ENCODE measurements around the gene MS4A12.
"Not testable (repeated sequence)": the region's sequence is repeated elsewhere in the genome, so short reads cannot be mapped to it uniquely, and the experiment has no call there.

The MS4A12 gene

DNA sequence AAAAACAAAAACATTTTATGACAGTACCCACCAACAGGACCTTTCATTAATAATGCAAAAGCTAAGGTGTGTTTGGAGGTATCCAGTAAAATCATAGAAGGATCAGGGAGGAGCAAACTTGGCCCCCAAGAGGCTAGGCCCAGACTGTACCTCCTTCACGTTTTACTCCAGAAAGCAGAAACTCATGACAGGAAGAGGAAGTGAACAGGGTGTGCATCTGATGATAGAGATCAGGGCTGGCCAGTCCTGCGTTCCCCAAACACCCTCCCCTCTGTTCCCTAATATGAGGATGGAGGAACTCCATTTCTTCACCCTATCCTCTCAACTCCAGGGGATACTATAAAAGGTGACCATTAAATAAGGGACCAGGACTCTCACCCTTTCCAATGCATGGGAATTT is 10.2 kb upstream of the MS4A12 start:
- H3K4me1 ChIP-seq (ENCODE audit: insufficient read depth, low read length) = no peaks in the 10 kb centered on the region
- no peaks in the 10 kb centered on the region for H3K36me3 ChIP-seq (ENCODE audit: insufficient read depth, low read length)
- whole genome bisulfite sequencing = 90% methylated on average over 1 of the region's 2 CpGs
- no peaks in the 10 kb centered on the region for H3K27me3 ChIP-seq (ENCODE audit: insufficient read depth, low read length)
- H3K27ac ChIP-seq (ENCODE audit: low read depth, low read length) = no peak overlapping the region
- H3K9ac ChIP-seq (ENCODE audit: low read depth, low read length) = no peak overlapping the region
- H3K4me3 ChIP-seq (ENCODE audit: low read length) = no peak overlapping the region
- no peaks in the 10 kb centered on the region for H3K9me3 ChIP-seq (ENCODE audit: insufficient read depth, low read depth, low read length)

DNA sequence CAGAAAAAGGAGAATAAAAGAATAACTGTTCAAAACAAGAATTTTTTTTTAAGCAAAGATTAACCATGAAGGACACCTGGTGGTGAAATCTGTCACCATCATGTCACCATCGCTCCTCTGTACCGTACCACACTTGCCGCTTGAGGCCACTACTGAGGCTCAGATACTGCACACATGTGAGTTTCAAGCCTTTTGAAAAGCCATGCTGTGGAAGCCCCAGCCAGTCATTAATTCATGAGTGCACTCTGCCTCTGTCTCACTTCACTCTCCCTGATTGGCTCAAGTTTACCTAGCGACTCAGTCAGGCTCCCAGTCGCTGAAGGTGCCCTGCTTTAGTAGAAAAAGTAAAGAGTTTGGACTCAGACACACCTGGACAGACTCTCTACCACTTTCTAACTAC is 6.6 kb upstream of the MS4A12 start:
- no peak overlapping the region for H3K9ac ChIP-seq (ENCODE audit: low read depth, low read length)
- H3K4me1 ChIP-seq (ENCODE audit: insufficient read depth, low read length) = no peaks in the 10 kb centered on the region
- H3K36me3 ChIP-seq (ENCODE audit: insufficient read depth, low read length) = no peaks in the 10 kb centered on the region
- no peaks in the 10 kb centered on the region for H3K27me3 ChIP-seq (ENCODE audit: insufficient read depth, low read length)
- 66% methylated on average over 5 of the region's 5 CpGs for WGBS
- no peak overlapping the region for H3K27ac ChIP-seq (ENCODE audit: low read depth, low read length)
- H3K4me3 ChIP-seq (ENCODE audit: low read length) = no peak overlapping the region
- peaks cover 4% of the 10 kb centered on the region for H3K9me3 ChIP-seq (ENCODE audit: insufficient read depth, low read depth, low read length)

DNA sequence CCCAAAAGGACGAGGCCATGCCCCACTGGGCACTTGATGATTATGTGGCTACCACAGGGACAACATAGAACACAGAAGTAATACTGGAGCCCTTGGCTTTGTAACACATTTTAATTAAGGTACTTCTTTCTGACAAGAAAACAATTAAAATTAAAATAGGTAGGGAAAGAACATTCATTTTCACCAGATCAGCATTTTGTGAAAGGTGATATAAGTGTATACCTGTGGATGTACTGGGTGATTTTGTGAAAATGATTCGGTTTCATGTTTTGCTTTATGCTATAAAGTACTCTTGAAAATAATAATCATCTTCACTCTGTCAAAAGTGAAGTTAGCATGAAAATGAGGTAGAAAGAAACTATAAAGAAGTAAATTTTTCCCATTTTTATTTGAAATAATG is 876 bp downstream of the MS4A12 start:
- H3K9me3 ChIP-seq (ENCODE audit: insufficient read depth, low read depth, low read length) = peaks cover 4% of the 10 kb centered on the region
- H3K4me1 ChIP-seq (ENCODE audit: insufficient read depth, low read length) = peaks cover 7% of the 10 kb centered on the region
- H3K36me3 ChIP-seq (ENCODE audit: insufficient read depth, low read length) = no peaks in the 10 kb centered on the region
- no peak overlapping the region for H3K9ac ChIP-seq (ENCODE audit: low read depth, low read length)
- H3K4me3 ChIP-seq (ENCODE audit: low read length) = no peak overlapping the region
- no peak overlapping the region for H3K27ac ChIP-seq (ENCODE audit: low read depth, low read length)
- 97% methylated on average over 1 of the region's 2 CpGs for WGBS
- no peaks in the 10 kb centered on the region for H3K27me3 ChIP-seq (ENCODE audit: insufficient read depth, low read length)

DNA sequence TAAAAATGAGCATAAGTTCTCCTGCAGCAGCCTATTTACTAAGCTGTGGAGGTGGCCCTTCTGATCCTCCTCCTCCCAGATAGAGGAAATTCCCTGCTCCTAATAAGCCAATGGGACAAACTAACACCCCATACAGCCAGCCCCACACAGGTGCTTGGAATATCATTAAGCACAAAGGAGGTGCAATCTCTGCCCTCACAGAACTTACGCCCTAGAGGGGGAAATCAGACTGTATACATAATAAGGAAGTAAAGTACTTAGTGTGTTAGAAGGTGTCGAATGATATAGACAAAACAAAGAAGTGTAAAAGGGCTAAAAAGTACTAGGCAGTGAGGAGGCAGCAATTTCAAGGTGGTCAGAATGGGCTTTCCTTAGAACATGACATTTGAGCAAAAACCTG is 5.8 kb downstream of the MS4A12 start:
- H3K9ac ChIP-seq (ENCODE audit: low read depth, low read length) = no peak overlapping the region
- H3K4me3 ChIP-seq (ENCODE audit: low read length) = no peak overlapping the region
- no peaks in the 10 kb centered on the region for H3K36me3 ChIP-seq (ENCODE audit: insufficient read depth, low read length)
- H3K27me3 ChIP-seq (ENCODE audit: insufficient read depth, low read length) = no peaks in the 10 kb centered on the region
- no peak overlapping the region for H3K27ac ChIP-seq (ENCODE audit: low read depth, low read length)
- H3K9me3 ChIP-seq (ENCODE audit: insufficient read depth, low read depth, low read length) = no peaks in the 10 kb centered on the region
- WGBS = 70% methylated on average over 2 of the region's 2 CpGs
- peaks cover 31% of the 10 kb centered on the region for H3K4me1 ChIP-seq (ENCODE audit: insufficient read depth, low read length)

DNA sequence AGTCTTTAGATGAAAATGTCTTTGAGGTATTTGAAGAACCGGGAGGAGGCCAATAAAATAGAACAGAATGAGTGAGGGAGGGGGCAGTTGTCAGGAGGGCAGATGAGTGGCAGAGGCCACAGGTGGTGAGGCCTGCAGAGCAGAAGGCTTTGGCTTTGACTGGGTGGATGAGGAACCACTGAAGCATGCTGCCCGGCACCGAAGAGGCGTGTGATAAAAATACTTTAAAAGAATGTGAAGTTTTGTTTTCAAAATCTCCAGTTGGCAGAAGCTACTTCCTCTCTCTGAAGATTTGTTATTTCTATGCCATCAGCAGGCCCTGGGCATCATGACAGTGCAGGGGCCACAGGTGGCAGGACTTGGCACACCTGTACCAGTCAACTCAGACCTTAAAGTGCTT is 6.3 kb downstream of the MS4A12 start:
- H3K4me1 ChIP-seq (ENCODE audit: insufficient read depth, low read length) = peaks cover 31% of the 10 kb centered on the region
- WGBS = 88% methylated on average over 4 of the region's 4 CpGs
- no peaks in the 10 kb centered on the region for H3K9me3 ChIP-seq (ENCODE audit: insufficient read depth, low read depth, low read length)
- no peaks in the 10 kb centered on the region for H3K27me3 ChIP-seq (ENCODE audit: insufficient read depth, low read length)
- no peak overlapping the region for H3K4me3 ChIP-seq (ENCODE audit: low read length)
- no peaks in the 10 kb centered on the region for H3K36me3 ChIP-seq (ENCODE audit: insufficient read depth, low read length)
- H3K27ac ChIP-seq (ENCODE audit: low read depth, low read length) = peak overlapping the region; percentile 53; the same call in 1 of the 2 replicates
- H3K9ac ChIP-seq (ENCODE audit: low read depth, low read length) = no peak overlapping the region

DNA sequence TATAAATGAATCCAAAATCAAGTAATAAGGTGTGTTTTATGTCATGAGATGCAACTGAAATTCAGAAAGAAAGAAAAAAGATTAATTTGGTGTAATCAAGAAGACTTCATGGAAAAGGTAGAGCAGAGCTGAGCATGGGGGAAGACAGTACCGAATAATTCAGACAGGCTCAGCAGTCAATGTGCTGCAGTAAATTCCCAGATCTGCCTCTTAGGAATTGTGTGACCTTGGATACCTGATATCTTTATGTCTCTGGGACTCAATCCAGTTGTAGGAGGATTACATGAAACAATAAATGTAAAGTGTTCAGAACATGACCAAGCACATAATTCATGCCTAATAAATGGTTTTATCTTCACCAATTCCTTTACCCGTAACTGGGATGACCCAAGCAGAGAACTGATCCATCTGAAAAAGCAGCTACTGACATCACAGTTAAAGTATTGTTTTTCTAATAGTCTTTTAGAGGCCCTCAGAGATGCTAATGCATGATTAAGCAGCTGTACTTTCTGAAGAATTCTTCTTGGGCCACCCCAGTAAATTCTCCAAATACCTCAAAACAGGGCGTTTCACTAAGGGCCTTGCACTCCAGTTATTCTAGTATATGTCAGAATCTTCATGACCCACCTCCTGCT is 7.8 kb downstream of the MS4A12 start:
- Histone ChIP-seq H3K36me3 (ENCODE audit: insufficient read depth, low read length) (no peaks in the 10 kb centered on the region), H3K9me3 (ENCODE audit: insufficient read depth, low read depth, low read length) (no peaks in the 10 kb centered on the region), H3K27ac (ENCODE audit: low read depth, low read length) (peak overlapping the region; percentile 97), H3K4me3 (ENCODE audit: low read length) (0 out of 2 replicates have a peak overlapping the region, but pooled peaks have one; percentile 5), H3K4me1 (ENCODE audit: insufficient read depth, low read length) (peaks cover 31% of the 10 kb centered on the region), H3K27me3 (ENCODE audit: insufficient read depth, low read length) (no peaks in the 10 kb centered on the region), H3K9ac (ENCODE audit: low read depth, low read length) (peak overlapping the region; percentile 27)
- 28% methylated on average over 3 of the region's 3 CpGs for WGBS

DNA sequence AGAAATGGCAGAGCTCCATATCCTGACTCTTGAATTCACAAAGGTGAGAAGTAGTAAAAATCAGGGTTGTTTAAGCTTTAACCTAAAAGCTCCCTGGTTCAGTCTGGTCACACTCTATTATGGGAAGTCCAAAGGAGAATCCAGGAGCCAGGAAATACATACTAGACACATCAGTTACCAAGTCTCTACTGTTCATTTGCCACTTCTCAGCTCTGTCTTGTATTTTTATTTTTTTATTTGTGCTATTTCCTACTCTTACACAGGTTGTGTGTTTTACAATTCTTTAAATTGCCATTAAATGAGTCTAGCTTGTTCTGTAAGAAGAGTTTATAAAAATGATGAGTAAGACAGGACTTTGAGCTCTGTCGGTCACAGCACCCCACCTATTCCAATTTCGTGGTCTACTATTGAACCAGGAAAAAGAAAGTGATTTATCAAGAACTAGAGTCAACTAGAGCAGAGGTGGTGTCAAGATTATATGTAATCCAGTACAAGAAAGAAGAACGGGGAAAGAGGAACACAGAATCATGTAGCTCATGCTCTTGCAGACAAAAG is 9.7 kb downstream of the MS4A12 start:
- Histone ChIP-seq H3K9ac (ENCODE audit: low read depth, low read length) (no peak overlapping the region), H3K27ac (ENCODE audit: low read depth, low read length) (no peak overlapping the region), H3K4me3 (ENCODE audit: low read length) (no peak overlapping the region), H3K9me3 (ENCODE audit: insufficient read depth, low read depth, low read length) (no peaks in the 10 kb centered on the region), H3K36me3 (ENCODE audit: insufficient read depth, low read length) (no peaks in the 10 kb centered on the region), H3K4me1 (ENCODE audit: insufficient read depth, low read length) (peaks cover 31% of the 10 kb centered on the region), H3K27me3 (ENCODE audit: insufficient read depth, low read length) (no peaks in the 10 kb centered on the region)
- 96% methylated on average over 3 of the region's 3 CpGs for WGBS

DNA sequence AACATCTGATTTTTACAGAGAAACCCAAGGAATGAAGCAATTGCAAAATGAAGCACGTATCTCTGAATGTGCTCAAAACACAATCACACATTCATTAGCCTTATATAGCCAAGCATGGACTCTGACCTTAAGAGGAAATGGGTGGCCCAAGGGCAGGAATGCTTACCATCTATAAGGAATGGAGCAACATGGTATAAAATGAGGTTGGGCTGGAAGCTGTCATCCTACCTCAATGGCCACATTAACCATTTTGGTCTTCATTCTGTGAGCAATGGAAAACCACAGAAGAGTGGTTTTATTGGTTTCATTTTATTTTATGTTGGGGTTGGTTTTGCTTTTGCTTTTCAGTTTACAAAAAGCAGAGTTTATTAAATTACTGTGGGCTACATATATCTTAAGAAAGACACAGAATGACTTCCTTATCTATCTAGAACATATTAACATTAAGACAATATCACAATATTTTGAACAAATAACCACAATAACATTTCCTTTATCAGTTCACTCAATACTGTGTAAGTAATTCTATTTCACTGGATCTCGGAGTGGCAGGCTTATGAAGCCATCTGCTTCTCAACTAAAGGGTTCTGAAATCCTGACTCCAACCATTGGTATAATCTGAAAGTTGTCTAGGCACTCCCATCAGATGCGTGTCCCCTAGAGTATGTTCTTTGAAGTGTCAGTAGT is 11.8 kb downstream of the MS4A12 start:
- no peak overlapping the region for H3K27ac ChIP-seq (ENCODE audit: low read depth, low read length)
- no peak overlapping the region for H3K4me3 ChIP-seq (ENCODE audit: low read length)
- H3K27me3 ChIP-seq (ENCODE audit: insufficient read depth, low read length) = no peaks in the 10 kb centered on the region
- H3K36me3 ChIP-seq (ENCODE audit: insufficient read depth, low read length) = no peaks in the 10 kb centered on the region
- peaks cover 9% of the 10 kb centered on the region for H3K9me3 ChIP-seq (ENCODE audit: insufficient read depth, low read depth, low read length)
- peaks cover 15% of the 10 kb centered on the region for H3K4me1 ChIP-seq (ENCODE audit: insufficient read depth, low read length)
- no peak overlapping the region for H3K9ac ChIP-seq (ENCODE audit: low read depth, low read length)
- 94% methylated on average over 3 of the region's 3 CpGs for WGBS

DNA sequence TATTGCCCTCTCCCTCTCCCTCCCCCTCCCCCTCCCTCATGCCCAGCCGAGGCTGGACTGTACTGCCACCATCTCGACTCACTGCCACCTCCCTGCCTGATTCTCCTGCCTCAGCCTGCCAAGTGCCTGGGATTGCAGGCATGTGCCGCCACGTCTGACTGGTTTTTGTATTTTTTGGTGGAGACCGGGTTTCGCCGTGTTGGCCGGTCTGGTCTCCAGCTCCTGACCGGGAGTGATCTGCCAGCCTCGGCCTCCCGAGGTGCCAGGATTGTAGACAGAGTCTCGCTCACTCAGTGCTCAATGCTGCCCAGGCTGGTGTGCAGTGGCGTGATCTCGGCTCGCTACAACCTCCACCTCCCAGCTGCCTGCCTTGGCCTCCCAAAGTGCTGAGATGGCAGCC is 17.0 kb downstream of the MS4A12 start:
- not testable (repeated sequence) for H3K9me3 ChIP-seq (ENCODE audit: insufficient read depth, low read depth, low read length); H3K36me3 ChIP-seq (ENCODE audit: insufficient read depth, low read length); H3K9ac ChIP-seq (ENCODE audit: low read depth, low read length); H3K4me3 ChIP-seq (ENCODE audit: low read length); H3K27me3 ChIP-seq (ENCODE audit: insufficient read depth, low read length); H3K4me1 ChIP-seq (ENCODE audit: insufficient read depth, low read length); H3K27ac ChIP-seq (ENCODE audit: low read depth, low read length)
- WGBS = 83% methylated on average over 15 of the region's 15 CpGs

DNA sequence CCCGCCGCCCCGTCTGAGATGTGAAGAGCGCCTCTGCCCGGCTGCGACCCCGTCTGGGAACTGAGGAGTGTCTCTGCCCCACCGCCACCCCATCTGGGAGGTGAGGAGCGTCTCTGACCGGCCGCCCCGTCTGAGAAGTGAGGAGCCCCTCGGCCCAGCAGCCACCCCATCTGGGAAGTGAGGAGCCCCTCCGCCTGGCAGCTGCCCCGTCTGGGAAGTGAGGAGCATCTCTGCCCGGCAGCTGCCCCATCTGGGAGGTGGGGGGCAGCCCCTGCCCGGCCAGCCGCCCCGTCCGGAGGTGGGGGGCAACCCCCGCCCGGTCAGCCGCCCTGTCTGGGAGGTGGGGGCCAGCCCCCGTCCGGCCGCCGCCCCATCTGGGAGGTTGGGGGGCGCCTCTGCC is 17.6 kb downstream of the MS4A12 start:
- 97% methylated on average over 28 of the region's 28 CpGs for WGBS
- H3K27ac ChIP-seq (ENCODE audit: low read depth, low read length); H3K9ac ChIP-seq (ENCODE audit: low read depth, low read length); H3K27me3 ChIP-seq (ENCODE audit: insufficient read depth, low read length); H3K4me3 ChIP-seq (ENCODE audit: low read length); H3K4me1 ChIP-seq (ENCODE audit: insufficient read depth, low read length); H3K36me3 ChIP-seq (ENCODE audit: insufficient read depth, low read length); H3K9me3 ChIP-seq (ENCODE audit: insufficient read depth, low read depth, low read length): not testable (repeated sequence)

DNA sequence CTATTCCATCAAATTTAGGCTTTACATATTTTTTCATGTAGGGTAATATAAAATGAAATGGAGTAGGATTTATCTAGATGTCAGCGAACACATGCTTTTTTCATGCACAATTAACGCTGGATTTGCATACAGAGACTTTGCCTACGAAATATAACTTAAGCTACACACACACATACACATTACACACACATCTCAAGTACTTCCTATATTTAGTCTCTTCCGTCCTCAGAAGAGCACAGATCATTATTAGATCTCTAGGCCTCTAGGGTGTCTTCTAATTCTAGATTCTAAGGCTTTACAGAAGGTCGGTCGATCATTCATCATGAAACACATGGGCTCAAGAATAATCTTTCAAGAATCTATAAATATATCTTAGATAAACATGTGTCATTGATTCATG is 18.8 kb downstream of the MS4A12 start:
- H3K9me3 ChIP-seq (ENCODE audit: insufficient read depth, low read depth, low read length) = peaks cover 9% of the 10 kb centered on the region
- H3K4me1 ChIP-seq (ENCODE audit: insufficient read depth, low read length) = no peaks in the 10 kb centered on the region
- 80% methylated on average over 6 of the region's 6 CpGs for WGBS
- no peaks in the 10 kb centered on the region for H3K36me3 ChIP-seq (ENCODE audit: insufficient read depth, low read length)
- no peaks in the 10 kb centered on the region for H3K27me3 ChIP-seq (ENCODE audit: insufficient read depth, low read length)
- no peak overlapping the region for H3K27ac ChIP-seq (ENCODE audit: low read depth, low read length)
- H3K4me3 ChIP-seq (ENCODE audit: low read length) = no peak overlapping the region
- H3K9ac ChIP-seq (ENCODE audit: low read depth, low read length) = no peak overlapping the region

Data from HUES64 (cell line).